ENCODE results near the gene TCF7.

Gene TCF7

DNA sequence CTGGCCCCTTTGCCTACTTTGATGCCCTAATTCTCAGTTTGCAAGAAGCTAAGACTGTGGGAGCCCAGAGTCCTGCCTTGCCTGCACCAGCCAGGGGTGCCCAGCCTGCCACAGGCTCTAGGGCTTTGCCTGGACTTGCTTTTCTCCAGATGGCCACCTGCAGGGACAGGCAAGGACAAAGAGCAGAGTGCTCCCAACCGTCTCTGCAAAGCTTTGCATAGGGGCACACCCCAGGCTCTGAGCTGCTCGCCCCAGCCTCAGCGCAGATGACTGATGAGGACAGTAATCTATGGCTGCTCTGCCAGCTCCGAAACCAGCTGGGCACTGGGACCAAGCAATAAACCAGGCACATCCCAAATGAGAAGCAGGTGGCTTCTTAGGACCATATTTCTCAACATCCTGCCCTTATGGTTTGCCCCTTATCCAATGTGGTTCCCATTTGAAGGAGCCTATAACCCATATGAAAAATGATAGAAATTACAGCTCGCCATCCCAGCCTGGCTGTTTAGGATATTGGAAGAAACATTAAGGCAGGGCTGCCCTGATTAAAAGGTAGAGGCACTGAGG, 25.4 kb upstream of the TCF7 start:
- ChIA-PET POLR2A (no interaction called here), CTCF (interaction anchor here (5.7 kb wide), 1 partner anchor 13 kb away, joined by 38 read pairs; no protein-coding TSS in a partner anchor)
- no peak for DNase-seq (ENCODE audit: extremely low spot score)
- TF ChIP-seq CTCF (IDR thresholded peaks at IDR 0.05; ENCODE audit: control extremely low read depth, extremely low read depth, low read depth, missing control alignments), result no peak

- ChIA-PET POLR2A (no interaction called here), CTCF (interaction anchor here (5.7 kb wide), 1 partner anchor 11 kb away, joined by 38 read pairs; no protein-coding TSS in a partner anchor)
- no peak for DNase-seq (ENCODE audit: extremely low spot score)
- no peak for TF ChIP-seq CTCF (IDR thresholded peaks at IDR 0.05; ENCODE audit: control extremely low read depth, extremely low read depth, low read depth, missing control alignments)
These were observed 24.0 kb upstream of the TCF7 start for GRCh38 chr5:134090522-134090921.

DNA sequence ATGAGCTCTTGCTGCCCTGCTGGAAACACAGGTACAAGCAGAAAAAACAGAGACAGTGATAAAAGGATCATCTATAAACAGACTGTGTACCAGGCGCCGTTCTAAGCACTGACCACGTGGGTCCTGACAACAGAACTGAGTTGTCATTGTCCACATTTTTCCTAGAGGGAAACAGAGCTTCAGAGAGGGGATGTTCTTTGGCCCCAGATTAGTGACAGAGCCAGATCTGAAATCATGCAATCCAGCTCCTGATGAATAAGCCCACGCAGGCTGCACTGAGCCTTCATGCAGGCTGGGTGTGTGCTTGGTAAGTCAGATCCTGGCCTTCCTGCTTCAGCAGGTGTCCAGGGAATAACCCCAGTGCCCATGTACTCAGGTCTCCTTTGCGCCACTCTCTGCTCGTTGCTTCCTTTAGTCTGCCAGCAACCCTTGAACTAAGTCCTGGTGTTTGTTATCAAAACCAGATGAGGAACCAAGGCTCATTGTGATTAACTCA, 22.8 kb upstream of the TCF7 start:
- DNase-seq (ENCODE audit: extremely low spot score), result no peak
- ChIA-PET CTCF (interaction anchor here (5.7 kb wide), 1 partner anchor 10 kb away, joined by 38 read pairs; no protein-coding TSS in a partner anchor), POLR2A (no interaction called here)
- no peak for TF ChIP-seq CTCF (IDR thresholded peaks at IDR 0.05; ENCODE audit: control extremely low read depth, extremely low read depth, low read depth, missing control alignments)

DNA sequence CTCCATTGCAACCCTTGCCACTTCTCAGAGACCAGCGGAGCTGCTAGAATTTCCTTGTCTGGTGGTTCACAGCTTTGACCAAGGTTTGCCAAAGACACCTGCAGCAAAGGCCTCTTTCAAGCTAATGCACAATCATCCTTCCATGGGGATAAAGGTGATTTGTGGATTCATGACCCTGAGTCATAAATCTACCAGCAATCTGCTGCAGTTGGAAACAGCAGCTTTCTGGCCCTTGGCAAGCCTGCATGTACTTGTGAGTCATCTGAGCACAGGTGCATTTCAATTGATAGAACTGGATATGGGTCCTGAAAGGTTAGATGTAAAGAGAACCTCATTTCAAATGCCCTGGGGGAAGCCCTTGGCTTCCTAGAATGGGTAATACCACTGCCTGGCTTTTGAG, 21.6 kb upstream of the TCF7 start:
- POLR2A ChIA-PET, result no interaction called here
- CTCF ChIA-PET, result interaction anchor here (2.4 to 5.7 kb wide), 2 partner anchors 9 to 47 kb away, joined by 7 to 38 read pairs; no protein-coding TSS in a partner anchor
- no peak for DNase-seq (ENCODE audit: extremely low spot score)
- no peak for TF ChIP-seq CTCF (IDR thresholded peaks at IDR 0.05; ENCODE audit: control extremely low read depth, extremely low read depth, low read depth, missing control alignments)

- TF ChIP-seq CTCF (IDR thresholded peaks at IDR 0.05; ENCODE audit: control extremely low read depth, extremely low read depth, low read depth, missing control alignments), result no peak
- no peak for DNase-seq (ENCODE audit: extremely low spot score)
- ChIA-PET CTCF (interaction anchor here (1.1 to 5.7 kb wide), 3 partner anchors 8 to 47 kb away, joined by 3 to 38 read pairs (median 7); no protein-coding TSS in a partner anchor), POLR2A (interaction anchor here (0.6 kb wide), 1 partner anchor 1294 kb away, joined by 5 read pairs; no protein-coding TSS in a partner anchor)
These were observed 21.1 kb upstream of the TCF7 start for GRCh38 chr5:134093351-134093750.

DNA sequence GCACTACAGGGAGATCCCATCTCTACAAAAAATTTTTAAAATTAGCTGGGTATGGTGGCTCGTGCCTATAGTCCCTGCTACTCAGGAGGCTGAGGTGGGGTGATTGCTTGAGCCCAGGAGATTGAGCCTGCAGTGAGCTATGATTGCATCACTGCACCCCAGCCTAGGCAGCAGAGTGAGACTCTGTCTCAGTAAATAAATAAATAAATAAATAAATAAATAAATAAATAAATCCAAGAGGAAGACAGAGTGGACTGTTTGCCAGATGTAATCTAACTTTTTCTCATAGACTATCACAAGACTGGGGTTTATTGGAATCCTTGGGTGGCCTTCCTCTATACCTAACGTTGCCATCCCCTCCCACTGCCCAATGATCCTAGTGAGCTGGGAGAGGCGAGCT, 19.2 kb upstream of the TCF7 start:
- TF ChIP-seq CTCF (IDR thresholded peaks at IDR 0.05; ENCODE audit: control extremely low read depth, extremely low read depth, low read depth, missing control alignments), result no peak
- POLR2A ChIA-PET, result interaction anchor here (0.6 kb wide), 1 partner anchor 9 kb away, joined by 9 read pairs; no protein-coding TSS in a partner anchor
- CTCF ChIA-PET, result interaction anchor here (0.9 to 1.6 kb wide), 5 partner anchors 16 to 58 kb away, joined by 3 read pairs; no protein-coding TSS in a partner anchor
- DNase-seq (ENCODE audit: extremely low spot score), result no peak
